K562 (cell line): ENCODE results near the gene ETS1. TPM values are rescaled to one million over a fixed set of nuclear protein-coding genes. Genes with fewer than 3 reads are reported as not detected.

Source experiments
- ARID2 ChIP-seq: fragments of 450-650 bp; IDR thresholded peaks from 2 replicates; pipeline ENCODE4 v1.6.1; 2017; ENCODE audit warnings: antibody characterized with exemption, mild to moderate bottlenecking
- CREBBP ChIP-seq: IDR thresholded peaks from one replicate; pipeline ENCODE4 v1.6.1; 2012; ENCODE audit warnings: low read depth, mild to moderate bottlenecking, control low read depth, inconsistent platforms, low read length
- GATAD2B ChIP-seq: fragments of 450-650 bp; IDR thresholded peaks from 2 replicates; pipeline ENCODE4 v1.6.1; 2017; ENCODE audit warnings: mild to moderate bottlenecking, borderline replicate concordance
- MAX ChIP-seq: sonication (generic); formaldehyde crosslinking; IDR thresholded peaks from 2 replicates; pipeline ENCODE4 v1.9.0; 2022; ENCODE audit warnings: mild to moderate bottlenecking, missing genetic modification reagents
- RB1 ChIP-seq: fragments of 450-650 bp; IDR thresholded peaks from 2 replicates; pipeline ENCODE4 v1.6.1; 2017; ENCODE audit warnings: low read depth, mild to moderate bottlenecking
- SAP30 ChIP-seq: fragments of 200-600 bp; sonication (generic); IDR thresholded peaks from 2 replicates; pipeline ENCODE4 v1.6.1; 2012; ENCODE audit warnings: borderline replicate concordance, low read depth, mild to moderate bottlenecking, moderate library complexity, low read length, control low read depth, inconsistent platforms; ENCODE audit not compliant: insufficient read depth, poor library complexity, severe bottlenecking
- SP1 ChIP-seq: sonication (generic); formaldehyde crosslinking; IDR thresholded peaks from 2 replicates; pipeline ENCODE4 v1.8.1; 2022; ENCODE audit warnings: mild to moderate bottlenecking, missing genetic modification reagents
- SRF ChIP-seq, 2 experiments: fragments of 250-450, 450-650 bp in 1 of 2; sonication (Bioruptor Pico) in 1 of 2; sonication (generic) in 1 of 2; formaldehyde crosslinking; IDR thresholded peaks; 2 replicates each; pipeline versions ENCODE4 v1.5.0 to v1.5.1; 2020 to 2022; ENCODE audit warnings: mild to moderate bottlenecking in 1 of 2, missing genetic modification reagents in 1 of 2
- SRSF9 ChIP-seq: fragments of 200-400 bp; formaldehyde crosslinking; IDR thresholded peaks from 2 replicates; pipeline ENCODE4 v1.6.1; 2017; ENCODE audit warnings: low read depth, low read length, borderline replicate concordance
- TAF15 ChIP-seq: fragments of 200-400 bp; formaldehyde crosslinking; IDR thresholded peaks from 2 replicates; pipeline ENCODE4 v1.6.1; 2017; ENCODE audit warnings: mild to moderate bottlenecking, low read depth, low read length, moderate library complexity
- XRCC4 ChIP-seq: IDR thresholded peaks from one replicate; pipeline ENCODE4 v1.6.1; 2011; ENCODE audit not compliant: insufficient read depth, insufficient read length; ENCODE audit errors: extremely low read depth
- XRCC5 ChIP-seq: fragments of 200-400 bp; formaldehyde crosslinking; IDR thresholded peaks from 2 replicates; pipeline ENCODE4 v1.6.1; 2017; ENCODE audit warnings: low read depth, mild to moderate bottlenecking, low read length
- ZFP30 ChIP-seq: fragments of 250-450 bp; sonication (Bioruptor Pico); IDR thresholded peaks from 2 replicates; pipeline ENCODE4 v1.8.0; 2022; ENCODE audit warnings: moderate library complexity, mild to moderate bottlenecking, inconsistent platforms, borderline replicate concordance
- microRNA-seq: library from miRNA; unstranded; fragments of <30 nt; microRNA quantifications from one replicate; pipeline ENCODE4, GENCODE V29; 2018; ENCODE audit warnings: borderline microRNAs expressed
- polyA plus RNA-seq, 8 experiments: library from polyadenylated mRNA; depleted of rRNA in 4 of 8; stranded (reverse) in 5 of 8; unstranded in 3 of 8; fragments of >200 nt; fragmentation: Nextera tagmentation in 2 of 8; fragmentation: Illumina TruSeq in 1 of 8; extraction: Ambion mirVana in 2 of 8; extraction: Trizol in 1 of 8; gene quantifications; 2 replicates each; pipeline versions ENCODE4 v1.2.1 to v1.2.3, GENCODE V29; 2011 to 2014; ENCODE audit warnings: inconsistent platforms in 1 of 8, missing spikeins in 1 of 8
- small RNA-seq: library from RNA; depleted of rRNA; stranded (forward); fragments of <200 nt; gene quantifications from one replicate; pipeline ENCODE3, GENCODE V24; 2014
- total RNA-seq, 7 experiments: library from RNA; depleted of rRNA in 6 of 7; stranded (reverse); fragments of >200 nt in 6 of 7; fragmentation: Illumina TruSeq in 2 of 7; extraction: Trizol in 2 of 7; gene quantifications; 2 replicates each; pipeline versions ENCODE4 v1.2.1 to v1.2.3, GENCODE V29; 2011 to 2021; ENCODE audit warnings: low replicate concordance in 1 of 7

Gene ETS1
- total and polyA plus RNA-seq, 9 of the 15 experiments (the other 6 are each of a cell fraction or from before 2014, with no cell fraction given), result 0.04 to 1.4 (median 0.23) TPM

GRCh38 chr11:128409476-128409875 lies 177.9 kb downstream of the ETS1 start (continued):
- TF ChIP-seq ZFP30 (CRISPR knock-in tag), result no peak
- no peak for TF ChIP-seq TAF15
- no peak for TF ChIP-seq XRCC5
- no peak for TF ChIP-seq SAP30
- TF ChIP-seq SRF (CRISPR knock-in tag; IDR thresholded peaks at IDR 0.05), result no peak
- TF ChIP-seq ARID2, result no peak
- TF ChIP-seq SP1, result no peak
- no peak for TF ChIP-seq GATAD2B
- no peak for TF ChIP-seq CREBBP
- no peak for TF ChIP-seq RB1
- no peak for TF ChIP-seq XRCC4
- no peak for TF ChIP-seq SRSF9
- TF ChIP-seq MAX, result no peak

Small RNA genes lying within 50 kb of the gene (microRNA-seq; reads per million reads assigned to microRNA genes)
- not detected for gene MIR6090

Small RNA genes lying within 50 kb of the gene (small RNA-seq; reads per million reads assigned to genes)
- not detected for gene MIR6090

Other genes with a start within 250 kb of the ETS1 start
- gene FLI1, start 106.5 kb upstream of the ETS1 start, total RNA-seq (2014; rRNA removed), result not detected in 2 replicates
- gene FLI1, start 106.5 kb upstream of the ETS1 start, total RNA-seq (2014; rRNA removed; fragmentation: Illumina TruSeq; extraction: Trizol), result not detected in 2 replicates
- not detected in 2 replicates for gene FLI1, start 106.5 kb upstream of the ETS1 start, total RNA-seq (2015; rRNA removed; fragmentation: Illumina TruSeq; extraction: Trizol)
- gene FLI1, start 106.5 kb upstream of the ETS1 start, total RNA-seq (2021), result 0.18 and 0.25 TPM in 2 replicates
- gene FLI1, start 106.5 kb upstream of the ETS1 start, polyA plus RNA-seq (2011; rRNA removed), result not detected in 2 replicates
- gene FLI1, start 106.5 kb upstream of the ETS1 start, polyA plus RNA-seq (2014; fragmentation: Illumina TruSeq; extraction: Trizol), result not detected in 2 replicates
- gene FLI1, start 106.5 kb upstream of the ETS1 start, polyA plus RNA-seq (2014; fragmentation: Nextera tagmentation; extraction: Ambion mirVana), result not detected
- gene FLI1, start 106.5 kb upstream of the ETS1 start, polyA plus RNA-seq (2014; rRNA removed), result not detected in 2 replicates